CD4-positive, CD25-positive, alpha-beta regulatory T cell (primary cell): Measurements from ENCODE around the gene ABI1. TPM values are rescaled to one million over a fixed set of nuclear protein-coding genes. Genes with fewer than 3 reads are reported as not detected.
"Not testable (repeated sequence)": the region's sequence is repeated elsewhere in the genome, so short reads cannot be mapped to it uniquely, and the experiment has no call there.

Experiments
- ATAC-seq, 2 donors: fragments of 150-1000 bp; cut with Tn5 transposase; one replicate each; pipeline ENCODE4 v1.10.0; 2021; ENCODE audit warnings: low read depth in 2 of 2, moderate number of reproducible peaks in 2 of 2, moderate library complexity in 1 of 2
- DNase-seq, 3 donors: peaks; one replicate each; pipeline versions ENCODE4 v3.0.0 to v3.0.0-alpha.2; 2012 to 2022; ENCODE audit warnings: mixed read lengths in 1 of 3
- H3K27ac ChIP-seq: one replicate; pipeline ENCODE4 v1.7.0; 2013; ENCODE audit warnings: mild to moderate bottlenecking, low read length; ENCODE audit not compliant: insufficient read depth, poor library complexity, severe bottlenecking
- H3K27me3 ChIP-seq: one replicate; pipeline ENCODE4 v1.7.0; 2013; ENCODE audit warnings: low read length; ENCODE audit not compliant: control insufficient read depth, insufficient read depth
- H3K36me3 ChIP-seq: one replicate; pipeline ENCODE4 v1.7.0; 2013; ENCODE audit warnings: mild to moderate bottlenecking, low read length, moderate library complexity; ENCODE audit not compliant: control insufficient read depth, insufficient read depth
- H3K4me1 ChIP-seq: 2 replicates; pipeline ENCODE4 v1.7.0; 2013; ENCODE audit warnings: mild to moderate bottlenecking, low read length; ENCODE audit not compliant: insufficient read depth, control insufficient read depth, poor library complexity, severe bottlenecking
- H3K4me3 ChIP-seq: one replicate; pipeline ENCODE4 v1.7.0; 2013; ENCODE audit warnings: low read depth, mild to moderate bottlenecking, low read length, moderate library complexity
- H3K9me3 ChIP-seq, 2 experiments: 1 replicate in 1 of 2; 2 replicates in 1 of 2; pipeline ENCODE4 v1.7.0; 2013; ENCODE audit warnings: low read length in 2 of 2, mild to moderate bottlenecking in 1 of 2, moderate library complexity in 1 of 2; ENCODE audit not compliant: control insufficient read depth in 2 of 2
- H3K27ac Mint-ChIP-seq, 3 donors: one replicate each; pipeline ENCODE4 v1.8.0; 2020 to 2022; ENCODE audit warnings: mild to moderate bottlenecking in 3 of 3, mixed read lengths in 3 of 3, moderate library complexity in 2 of 3
- H3K27me3 Mint-ChIP-seq: one replicate; pipeline ENCODE4 v1.8.0; 2022; ENCODE audit warnings: mild to moderate bottlenecking, mixed read lengths
- H3K36me3 Mint-ChIP-seq: one replicate; pipeline ENCODE4 v1.8.0; 2020; ENCODE audit warnings: mixed read lengths
- H3K4me1 Mint-ChIP-seq, 4 donors: one replicate each; pipeline ENCODE4 v1.8.0; 2020 to 2022; ENCODE audit warnings: mixed read lengths in 4 of 4, mild to moderate bottlenecking in 1 of 4
- H3K4me3 Mint-ChIP-seq, 4 donors: one replicate each; pipeline ENCODE4 v1.8.0; 2020 to 2022; ENCODE audit warnings: mild to moderate bottlenecking in 4 of 4, mixed read lengths in 4 of 4, moderate library complexity in 3 of 4
- H3K9me3 Mint-ChIP-seq, 7 donors: one replicate each; pipeline ENCODE4 v1.8.0; 2020 to 2022; ENCODE audit warnings: mixed read lengths in 7 of 7, mild to moderate bottlenecking in 3 of 7, moderate library complexity in 2 of 7
- polyA plus RNA-seq, 4 donors: library from polyadenylated mRNA; unstranded; fragments of 300-500 nt; fragmentation: Illumina TruSeq; gene quantifications; one replicate each; pipeline ENCODE4 v1.2.3, GENCODE V29; 2021
- total RNA-seq: library from RNA; stranded (reverse); gene quantifications from one replicate; pipeline ENCODE4 v1.2.3, GENCODE V29; 2022

The ABI1 gene
- total and polyA plus RNA-seq, 5 donors from 2014 or later = 94.0 to 123 (median 97.9) TPM

DNA sequence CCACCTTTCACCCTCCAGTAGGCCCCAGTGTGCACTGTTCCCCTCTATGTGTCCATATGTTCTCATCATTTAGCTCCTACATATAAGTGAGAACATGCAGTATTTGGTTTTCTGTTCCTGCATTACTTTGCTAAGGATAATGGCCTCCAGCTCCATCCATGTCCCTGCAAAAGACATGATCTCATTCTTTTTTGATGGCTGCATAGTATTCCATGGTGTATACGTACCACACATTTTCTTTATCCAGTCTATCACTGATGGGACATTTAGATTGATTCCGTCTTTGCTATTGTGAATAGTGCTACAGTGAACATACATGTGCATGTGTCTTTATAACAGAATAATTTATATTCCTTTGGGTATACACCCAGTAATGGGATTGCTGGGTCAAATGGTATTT lies 71.0 kb downstream of the ABI1 start:
- not testable (repeated sequence) for ATAC-seq, H3K27me3 ChIP-seq, H3K9me3 Mint-ChIP-seq, H3K9me3 ChIP-seq, H3K27me3 Mint-ChIP-seq, DNase-seq, H3K4me1 ChIP-seq, H3K4me3 ChIP-seq, H3K27ac ChIP-seq
- Mint-ChIP-seq H3K4me3 (peak overlapping the region in 2 of 4 donors; percentile 33 to 50), H3K27ac (peak overlapping the region in 1 of 3 donors; percentile 66), H3K36me3 (peaks cover 44% of the 10 kb centered on the region), H3K4me1 (peaks cover 29 to 79% (median 60%) of the 10 kb centered on the region in 4 donors)
- H3K36me3 ChIP-seq = peaks cover 15% of the 10 kb centered on the region

GRCh38 chr10:26787362-26787761 lies 73.4 kb downstream of the ABI1 start:
- no peaks in the 10 kb centered on the region for H3K9me3 ChIP-seq
- H3K4me1 ChIP-seq = peaks cover under 1% of the 10 kb centered on the region
- H3K27me3 ChIP-seq = no peaks in the 10 kb centered on the region
- peaks cover 15% of the 10 kb centered on the region for H3K36me3 ChIP-seq
- Mint-ChIP-seq H3K4me1 (peaks cover 22 to 86% (median 67%) of the 10 kb centered on the region in 4 donors), H3K9me3 (no peaks in the 10 kb centered on the region), H3K27ac (no peak overlapping the region), H3K36me3 (peaks cover 40% of the 10 kb centered on the region), H3K4me3 (no peak overlapping the region), H3K27me3 (no peaks in the 10 kb centered on the region)
- no peak for ATAC-seq
- no peak overlapping the region for H3K4me3 ChIP-seq
- no peak for DNase-seq
- H3K27ac ChIP-seq = no peak overlapping the region

GRCh38 chr10:26781797-26782196 lies 79.0 kb downstream of the ABI1 start:
- H3K4me1 Mint-ChIP-seq = peaks cover 35 to 98% (median 83%) of the 10 kb centered on the region in 4 donors

GRCh38 chr10:26780793-26781601 lies 79.8 kb downstream of the ABI1 start:
- Mint-ChIP-seq H3K36me3 (peaks cover 17% of the 10 kb centered on the region), H3K4me1 (peaks cover 39 to 95% (median 82%) of the 10 kb centered on the region in 4 donors), H3K27me3 (no peaks in the 10 kb centered on the region), H3K4me3 (peak overlapping the region; percentile 4 to 29 (median 22)), H3K27ac (peak overlapping the region in 2 of 3 donors; percentile 0 to 52), H3K9me3 (no peaks in the 10 kb centered on the region)
- Histone ChIP-seq H3K27ac (no peak overlapping the region), H3K27me3 (no peaks in the 10 kb centered on the region), H3K36me3 (peaks cover 10% of the 10 kb centered on the region), H3K4me3 (peak overlapping the region; percentile 9), H3K4me1 (peaks cover 45% of the 10 kb centered on the region), H3K9me3 (no peaks in the 10 kb centered on the region)
- peak; percentile 33 to 62 for ATAC-seq
- DNase-seq = no peak

More at GRCh38 chr10:26781797-26782196, 79.0 kb downstream of the ABI1 start:
- Mint-ChIP-seq H3K36me3 (peaks cover 20% of the 10 kb centered on the region), H3K27me3 (no peaks in the 10 kb centered on the region), H3K4me3 (peak overlapping the region in 1 of 4 donors; percentile 22), H3K9me3 (no peaks in the 10 kb centered on the region), H3K27ac (peak overlapping the region in 1 of 3 donors; percentile 52)
- H3K27me3 ChIP-seq = no peaks in the 10 kb centered on the region
- peaks cover 8% of the 10 kb centered on the region for H3K36me3 ChIP-seq
- peaks cover 40% of the 10 kb centered on the region for H3K4me1 ChIP-seq
- H3K9me3 ChIP-seq = no peaks in the 10 kb centered on the region
- no peak for DNase-seq
- no peak for ATAC-seq
- H3K4me3 ChIP-seq = peak overlapping the region; percentile 9
- no peak overlapping the region for H3K27ac ChIP-seq

GRCh38 chr10:26780106-26780792 lies 80.5 kb downstream of the ABI1 start:
- H3K27ac Mint-ChIP-seq = peak overlapping the region in 1 of 3 donors; percentile 34
- ATAC-seq (no peak), DNase-seq (no peak)
- Histone ChIP-seq H3K27ac (no peak overlapping the region), H3K36me3 (peaks cover 8% of the 10 kb centered on the region), H3K4me1 (peaks cover 48% of the 10 kb centered on the region), H3K4me3 (no peak overlapping the region), H3K9me3 (no peaks in the 10 kb centered on the region), H3K27me3 (no peaks in the 10 kb centered on the region)
- H3K27me3 Mint-ChIP-seq = no peaks in the 10 kb centered on the region
- H3K36me3 Mint-ChIP-seq = peaks cover 13% of the 10 kb centered on the region
- H3K4me3 Mint-ChIP-seq = peak overlapping the region in 1 of 4 donors; percentile 43
- peaks cover 47 to 95% (median 83%) of the 10 kb centered on the region in 4 donors for H3K4me1 Mint-ChIP-seq
- no peaks in the 10 kb centered on the region for H3K9me3 Mint-ChIP-seq

GRCh38 chr10:26779176-26779860 lies 81.4 kb downstream of the ABI1 start:
- no peaks in the 10 kb centered on the region for H3K27me3 Mint-ChIP-seq
- ATAC-seq (no peak), DNase-seq (no peak)
- Histone ChIP-seq H3K4me3 (peak overlapping the region; percentile 19), H3K36me3 (peaks cover 5% of the 10 kb centered on the region), H3K9me3 (no peaks in the 10 kb centered on the region), H3K27ac (no peak overlapping the region), H3K4me1 (peaks cover 49% of the 10 kb centered on the region), H3K27me3 (no peaks in the 10 kb centered on the region)
- peak overlapping the region in 2 of 3 donors; percentile 45 to 57 for H3K27ac Mint-ChIP-seq
- H3K36me3 Mint-ChIP-seq = peaks cover 9% of the 10 kb centered on the region
- H3K4me3 Mint-ChIP-seq = no peak overlapping the region
- no peaks in the 10 kb centered on the region for H3K9me3 Mint-ChIP-seq
- H3K4me1 Mint-ChIP-seq = peaks cover 54 to 92% (median 82%) of the 10 kb centered on the region in 4 donors

GRCh38 chr10:26777686-26778085 lies 83.1 kb downstream of the ABI1 start:
- peak overlapping the region in 2 of 3 donors; percentile 20 to 77 for H3K27ac Mint-ChIP-seq

More at GRCh38 chr10:26777686-26778085, 83.1 kb downstream of the ABI1 start:
- Mint-ChIP-seq H3K27me3 (no peaks in the 10 kb centered on the region), H3K4me1 (peaks cover 58 to 89% (median 79%) of the 10 kb centered on the region in 4 donors), H3K9me3 (no peaks in the 10 kb centered on the region), H3K4me3 (peak overlapping the region in 2 of 4 donors; percentile 17 to 26), H3K36me3 (peaks cover 9% of the 10 kb centered on the region)
- Histone ChIP-seq H3K27ac (no peak overlapping the region), H3K27me3 (no peaks in the 10 kb centered on the region), H3K36me3 (peaks cover 5% of the 10 kb centered on the region), H3K9me3 (no peaks in the 10 kb centered on the region), H3K4me1 (peaks cover 59% of the 10 kb centered on the region), H3K4me3 (no peak overlapping the region)
- DNase-seq (no peak), ATAC-seq (no peak)
